HCT116 (cell line): ENCODE results near the gene C19orf85. TPM values are rescaled to one million over a fixed set of nuclear protein-coding genes. Genes with fewer than 3 reads are reported as not detected.

ENCODE experiments used
- ATAC-seq: fragments of 200-7000 bp; cut with Tn5 transposase; 2 replicates; pipeline ENCODE4 v1.9.1; 2020; ENCODE audit warnings: mild to moderate bottlenecking, moderate library complexity
- BruUV-seq: library from RNA; stranded (reverse); fragments of 400-500 nt; replicated peaks from 2 replicates; lab custom pipeline; 2021; lab: Mats Ljungman, UMichigan
- CTCF ChIA-PET: fragments of 300-600 bp; sonication (Branson Sonifier 250); formaldehyde crosslinking; loops from one replicate; lab custom pipeline; 2021; ENCODE audit warnings: antibody characterized with exemption; lab: Charles Lee
- POLR2A ChIA-PET: fragments of 300-600, 350-600 bp; sonication (Branson Sonifier 250); formaldehyde crosslinking; loops from one replicate; lab custom pipeline; 2021; ENCODE audit warnings: antibody characterized with exemption; lab: Charles Lee
- RAD21 ChIA-PET, 2 experiments: fragments of 300-600 bp; sonication (Branson Sonifier 250); formaldehyde crosslinking; loops; one replicate each; lab custom pipeline; 2023; ENCODE audit warnings: low total read pairs in 2 of 2; ENCODE audit not compliant: uncharacterized antibody in 2 of 2, unreplicated experiment in 2 of 2, low non-redundant PET in 1 of 2; lab: Charles Lee
- DNase-seq: peaks from one replicate; pipeline ENCODE4 v3.0.0-alpha.2; 2010; ENCODE audit warnings: low read depth, low spot score
- H2AFZ ChIP-seq: fragments of 200-600 bp; shearing (Covaris generic), sonication (generic); 2 replicates; pipeline ENCODE4 v1.6.1; 2017; ENCODE audit warnings: low read depth, mixed run types, mixed read lengths, antibody characterized with exemption, low read length; ENCODE audit not compliant: poor library complexity, severe bottlenecking
- H3K27ac ChIP-seq: 2 replicates; pipeline ENCODE4 v1.5.1; 2012; ENCODE audit warnings: low read depth, low read length
- H3K27me3 ChIP-seq: fragments of 200-600 bp; sonication (generic); 2 replicates; pipeline ENCODE4 v1.6.1; 2016; ENCODE audit warnings: mixed run types, low read length, mixed read lengths; ENCODE audit not compliant: insufficient read depth
- H3K36me3 ChIP-seq, 2 experiments: fragments of 200-500 bp in 1 of 2; fragments of 200-600 bp in 1 of 2; sonication (Bioruptor generic) in 1 of 2; sonication (generic) in 1 of 2; 2 replicates each; pipeline versions ENCODE4 v1.5.1 to v1.6.1; 2014 to 2016; ENCODE audit warnings: low read length in 2 of 2, inconsistent platforms in 1 of 2, mixed read lengths in 1 of 2, mixed run types in 1 of 2; ENCODE audit not compliant: insufficient read depth in 2 of 2, control insufficient read depth in 1 of 2
- H3K4me1 ChIP-seq, 2 experiments: fragments of 200-600 bp in 1 of 2; sonication (generic) in 1 of 2; 2 replicates each; pipeline versions ENCODE4 v1.5.1 to v1.6.1; 2012 to 2017; ENCODE audit warnings: low read length in 2 of 2, inconsistent platforms in 1 of 2, mild to moderate bottlenecking in 1 of 2, mixed read lengths in 1 of 2, mixed run types in 1 of 2, moderate library complexity in 1 of 2; ENCODE audit not compliant: insufficient read depth in 2 of 2, control insufficient read depth in 1 of 2
- H3K4me2 ChIP-seq: fragments of 200-600 bp; sonication (generic); 2 replicates; pipeline ENCODE4 v1.6.1; 2017; ENCODE audit warnings: mixed run types, low read length, mixed read lengths
- H3K4me3 ChIP-seq, 2 experiments: fragments of 200-600 bp in 1 of 2; sonication (generic) in 1 of 2; replicated peaks in 1 of 2; 2 replicates each; pipeline ENCODE4 v1.5.1; 2011 to 2016; ENCODE audit warnings: low read length in 2 of 2, control low read depth in 1 of 2, low read depth in 1 of 2, mild to moderate bottlenecking in 1 of 2, mixed read lengths in 1 of 2, mixed run types in 1 of 2
- H3K79me2 ChIP-seq: fragments of 200-600 bp; sonication (generic); 2 replicates; pipeline ENCODE4 v1.6.1; 2017; ENCODE audit warnings: mild to moderate bottlenecking, mixed run types, low read length, moderate library complexity, mixed read lengths; ENCODE audit not compliant: insufficient read depth
- H3K9ac ChIP-seq: fragments of 200-600 bp; sonication (generic); 2 replicates; pipeline ENCODE4 v1.6.1; 2016; ENCODE audit warnings: low read length, mixed read lengths
- H3K9me2 ChIP-seq: fragments of 200-600 bp; sonication (generic), shearing (Covaris generic); 2 replicates; pipeline ENCODE4 v1.6.1; 2017; ENCODE audit warnings: mixed run types, mild to moderate bottlenecking, moderate library complexity; ENCODE audit not compliant: insufficient read depth
- H3K9me3 ChIP-seq, 2 experiments: fragments of 200-500 bp in 1 of 2; fragments of 200-600 bp in 1 of 2; sonication (Bioruptor generic) in 1 of 2; sonication (generic) in 1 of 2; 2 replicates each; pipeline ENCODE4 v1.6.1; 2014 to 2017; ENCODE audit warnings: low read length in 2 of 2, mixed read lengths in 2 of 2, inconsistent platforms in 1 of 2, low read depth in 1 of 2, mild to moderate bottlenecking in 1 of 2, mixed run types in 1 of 2, moderate library complexity in 1 of 2; ENCODE audit not compliant: control insufficient read depth in 1 of 2, insufficient read depth in 1 of 2
- H4K20me1 ChIP-seq: fragments of 200-600 bp; sonication (generic), shearing (Covaris generic); 2 replicates; pipeline ENCODE4 v1.6.1; 2017; ENCODE audit warnings: mixed run types, mild to moderate bottlenecking, moderate library complexity; ENCODE audit not compliant: insufficient read depth
- ATF3 ChIP-seq: IDR thresholded peaks from 2 replicates; pipeline ENCODE4 v1.6.1; 2012
- CBX3 ChIP-seq: IDR thresholded peaks from 2 replicates; pipeline ENCODE4 v1.6.1; 2012; ENCODE audit warnings: low read depth
- CEBPB ChIP-seq: IDR thresholded peaks from 2 replicates; pipeline ENCODE4 v1.6.1; 2012; ENCODE audit warnings: low read depth
- CTCF ChIP-seq, 3 experiments: fragments of 200-600 bp in 1 of 3; sonication (generic) in 1 of 3; IDR thresholded peaks in 2 of 3; conservative IDR thresholded peaks in 1 of 3; 2 replicates each; pipeline ENCODE4 v1.5.1; 2012 to 2017; ENCODE audit warnings: low read depth in 2 of 3, low read length in 2 of 3, antibody characterized with exemption in 1 of 3, borderline replicate concordance in 1 of 3, control low read depth in 1 of 3, mild to moderate bottlenecking in 1 of 3, mixed read lengths in 1 of 3, mixed run types in 1 of 3, moderate library complexity in 1 of 3; ENCODE audit not compliant: insufficient read depth in 1 of 3
- EGR1 ChIP-seq: IDR thresholded peaks from 2 replicates; pipeline ENCODE4 v1.6.1; 2012; ENCODE audit warnings: low read depth
- EZH2 ChIP-seq: fragments of 200-600 bp; sonication (generic); IDR thresholded peaks from 2 replicates; pipeline ENCODE4 v1.6.1; 2017; ENCODE audit warnings: antibody characterized with exemption, mixed run types
- EZH2phosphoT487 ChIP-seq: fragments of 200-600 bp; IDR thresholded peaks from 2 replicates; pipeline ENCODE4 v1.6.1; 2018; ENCODE audit warnings: antibody characterized with exemption, borderline replicate concordance
- MAX ChIP-seq: IDR thresholded peaks from 2 replicates; pipeline ENCODE4 v1.6.1; 2012
- POLR2A ChIP-seq: IDR thresholded peaks from 2 replicates; pipeline ENCODE4 v1.7.0; 2011; ENCODE audit warnings: borderline replicate concordance; ENCODE audit not compliant: insufficient read depth, insufficient read length; ENCODE audit errors: extremely low read depth
- POLR2AphosphoS5 ChIP-seq: IDR thresholded peaks from 2 replicates; pipeline ENCODE4 v1.6.1; 2011; ENCODE audit warnings: mild to moderate bottlenecking, low read depth, low read length, moderate library complexity
- RAD21 ChIP-seq: IDR thresholded peaks from 2 replicates; pipeline ENCODE4 v1.6.1; 2012; ENCODE audit warnings: low read depth, mild to moderate bottlenecking
- SP1 ChIP-seq: IDR thresholded peaks from 2 replicates; pipeline ENCODE4 v1.6.1; 2012; ENCODE audit warnings: low read depth
- SRF ChIP-seq: IDR thresholded peaks from 2 replicates; pipeline ENCODE4 v1.6.1; 2012; ENCODE audit warnings: low read depth
- YY1 ChIP-seq: IDR thresholded peaks from 2 replicates; pipeline ENCODE4 v1.6.1; 2011; ENCODE audit warnings: low read length, low read depth, moderate library complexity, mild to moderate bottlenecking; ENCODE audit not compliant: insufficient replicate concordance; ENCODE audit errors: extremely low read depth
- ZFX ChIP-seq: fragments of 450-650 bp; IDR thresholded peaks from 2 replicates; pipeline ENCODE4 v1.6.1; 2017
- ZNF274 ChIP-seq: fragments of 200-500 bp; sonication (Bioruptor generic); IDR thresholded peaks from 2 replicates; pipeline ENCODE4 v1.6.1; 2014; ENCODE audit warnings: mild to moderate bottlenecking, low read depth, low read length, inconsistent platforms
- intact Hi-C: fragments of 100-400 bp; cut with micrococcal nuclease; formaldehyde crosslinking; loops from 2 replicates; pipeline ENCODE4 v1.10.0; 2022
- total RNA-seq: library from RNA; stranded (reverse); gene quantifications from one replicate; pipeline ENCODE4 v1.2.1, GENCODE V29; 2021; ENCODE audit not compliant: unreplicated experiment
- TF ChIP-seq, protein P1 (sequence below): IDR thresholded peaks from 2 replicates; pipeline ENCODE4 v1.6.1; 2012; ENCODE audit warnings: low read depth

Gene C19orf85
- total RNA-seq, 1 experiment from 2014 or later = 0.34 TPM

DNA sequence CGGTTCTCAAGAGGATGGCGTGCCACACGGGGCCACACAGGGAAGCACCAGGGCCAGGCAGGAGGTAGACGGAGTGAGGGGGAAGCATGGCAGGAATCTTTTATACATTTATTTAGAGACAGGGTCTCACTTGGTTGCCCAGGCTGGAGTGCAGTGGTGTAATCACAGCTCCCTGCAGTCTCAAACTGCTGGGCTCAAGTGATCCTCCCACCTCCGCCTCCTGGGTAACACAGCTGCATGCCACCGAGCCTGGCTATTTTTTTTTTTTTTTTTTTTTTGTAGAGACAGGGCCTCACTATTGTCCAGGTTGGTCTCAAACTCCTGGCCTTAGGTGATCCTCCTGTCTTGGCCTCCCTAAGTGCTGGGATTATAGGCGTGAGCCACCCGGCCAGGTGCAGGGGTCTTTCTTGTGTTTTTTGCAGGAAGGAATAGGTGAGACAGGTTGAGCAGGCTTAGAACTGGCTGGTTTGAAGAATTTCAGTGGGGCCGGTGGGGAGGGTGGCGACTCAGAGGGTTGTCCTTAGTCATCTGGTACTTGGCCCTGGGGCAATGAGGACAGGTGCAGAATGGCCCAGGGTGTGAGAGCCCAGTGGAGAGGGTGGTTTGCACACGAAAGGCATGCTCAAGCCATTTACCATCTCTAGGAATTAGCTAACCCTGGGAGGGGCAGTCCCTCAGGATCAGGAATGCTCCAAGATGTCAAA, 31.2 kb upstream of the C19orf85 start:
- H3K27ac ChIP-seq = no peak overlapping the region
- H3K9ac ChIP-seq = no peak overlapping the region
- H3K9me2 ChIP-seq = no peaks in the 10 kb centered on the region
- H3K4me2 ChIP-seq = no peak overlapping the region
- H3K27me3 ChIP-seq = no peaks in the 10 kb centered on the region
- H3K36me3 ChIP-seq = no peaks in the 10 kb centered on the region
- H2AFZ ChIP-seq = no peak overlapping the region
- H3K4me1 ChIP-seq = peaks cover 0 to 8% of the 10 kb centered on the region in 2 experiments; a peak in 1 of 4 replicates
- H3K9me3 ChIP-seq = no peaks in the 10 kb centered on the region
- CTCF ChIA-PET = interaction anchor here (0.6 to 2.0 kb wide), 2 partner anchors 8 to 11 kb away, joined by 4 to 5 read pairs; no protein-coding TSS in a partner anchor
- POLR2A ChIA-PET = no interaction called here
- H4K20me1 ChIP-seq = no peaks in the 10 kb centered on the region
- ATAC-seq (peak; percentile 38; the same call in 1 of the 2 replicates), DNase-seq (no peak)
- intact Hi-C loops = no loop called here
- BruUV-seq = no TSS peak
- TF ChIP-seq POLR2A (no peak), YY1 (no peak), ZNF274 (no peak), EZH2phosphoT487 (no peak), EZH2 (no peak), CBX3 (no peak), ZFX (no peak), MAX (no peak), SRF (no peak), EGR1 (no peak), SP1 (no peak), RAD21 (no peak), CTCF (IDR thresholded peaks at IDR 0.05 in 2 of 3, conservative IDR thresholded peaks at IDR 0.05 in 1 of 3; ENCODE audit: borderline replicate concordance in 1 of 3, insufficient read depth in 1 of 3, low read depth in 2 of 3, low read length in 2 of 3) (no peak), POLR2AphosphoS5 (no peak), ATF3 (no peak), CEBPB (no peak)
- TF ChIP-seq, protein P1, sequence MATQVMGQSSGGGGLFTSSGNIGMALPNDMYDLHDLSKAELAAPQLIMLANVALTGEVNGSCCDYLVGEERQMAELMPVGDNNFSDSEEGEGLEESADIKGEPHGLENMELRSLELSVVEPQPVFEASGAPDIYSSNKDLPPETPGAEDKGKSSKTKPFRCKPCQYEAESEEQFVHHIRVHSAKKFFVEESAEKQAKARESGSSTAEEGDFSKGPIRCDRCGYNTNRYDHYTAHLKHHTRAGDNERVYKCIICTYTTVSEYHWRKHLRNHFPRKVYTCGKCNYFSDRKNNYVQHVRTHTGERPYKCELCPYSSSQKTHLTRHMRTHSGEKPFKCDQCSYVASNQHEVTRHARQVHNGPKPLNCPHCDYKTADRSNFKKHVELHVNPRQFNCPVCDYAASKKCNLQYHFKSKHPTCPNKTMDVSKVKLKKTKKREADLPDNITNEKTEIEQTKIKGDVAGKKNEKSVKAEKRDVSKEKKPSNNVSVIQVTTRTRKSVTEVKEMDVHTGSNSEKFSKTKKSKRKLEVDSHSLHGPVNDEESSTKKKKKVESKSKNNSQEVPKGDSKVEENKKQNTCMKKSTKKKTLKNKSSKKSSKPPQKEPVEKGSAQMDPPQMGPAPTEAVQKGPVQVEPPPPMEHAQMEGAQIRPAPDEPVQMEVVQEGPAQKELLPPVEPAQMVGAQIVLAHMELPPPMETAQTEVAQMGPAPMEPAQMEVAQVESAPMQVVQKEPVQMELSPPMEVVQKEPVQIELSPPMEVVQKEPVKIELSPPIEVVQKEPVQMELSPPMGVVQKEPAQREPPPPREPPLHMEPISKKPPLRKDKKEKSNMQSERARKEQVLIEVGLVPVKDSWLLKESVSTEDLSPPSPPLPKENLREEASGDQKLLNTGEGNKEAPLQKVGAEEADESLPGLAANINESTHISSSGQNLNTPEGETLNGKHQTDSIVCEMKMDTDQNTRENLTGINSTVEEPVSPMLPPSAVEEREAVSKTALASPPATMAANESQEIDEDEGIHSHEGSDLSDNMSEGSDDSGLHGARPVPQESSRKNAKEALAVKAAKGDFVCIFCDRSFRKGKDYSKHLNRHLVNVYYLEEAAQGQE = no peak
- H3K4me3 ChIP-seq = no peak overlapping the region
- RAD21 ChIA-PET = interaction anchor here in 1 of 2 experiments (0.7 kb wide), 1 partner anchor 129 kb away, joined by 4 read pairs; the partner anchor contains the start of gene ZNF784
- no peaks in the 10 kb centered on the region for H3K79me2 ChIP-seq
